GM21737 (cell line): ENCODE data around the gene ATM.

Experiments
- ATAC-seq: cut with Tn5 transposase; IDR thresholded peaks from one replicate; pipeline ENCODE4 v1.9.1; 2021; ENCODE audit warnings: mild to moderate bottlenecking, moderate library complexity; ENCODE audit not compliant: unreplicated experiment

ATM gene

DNA sequence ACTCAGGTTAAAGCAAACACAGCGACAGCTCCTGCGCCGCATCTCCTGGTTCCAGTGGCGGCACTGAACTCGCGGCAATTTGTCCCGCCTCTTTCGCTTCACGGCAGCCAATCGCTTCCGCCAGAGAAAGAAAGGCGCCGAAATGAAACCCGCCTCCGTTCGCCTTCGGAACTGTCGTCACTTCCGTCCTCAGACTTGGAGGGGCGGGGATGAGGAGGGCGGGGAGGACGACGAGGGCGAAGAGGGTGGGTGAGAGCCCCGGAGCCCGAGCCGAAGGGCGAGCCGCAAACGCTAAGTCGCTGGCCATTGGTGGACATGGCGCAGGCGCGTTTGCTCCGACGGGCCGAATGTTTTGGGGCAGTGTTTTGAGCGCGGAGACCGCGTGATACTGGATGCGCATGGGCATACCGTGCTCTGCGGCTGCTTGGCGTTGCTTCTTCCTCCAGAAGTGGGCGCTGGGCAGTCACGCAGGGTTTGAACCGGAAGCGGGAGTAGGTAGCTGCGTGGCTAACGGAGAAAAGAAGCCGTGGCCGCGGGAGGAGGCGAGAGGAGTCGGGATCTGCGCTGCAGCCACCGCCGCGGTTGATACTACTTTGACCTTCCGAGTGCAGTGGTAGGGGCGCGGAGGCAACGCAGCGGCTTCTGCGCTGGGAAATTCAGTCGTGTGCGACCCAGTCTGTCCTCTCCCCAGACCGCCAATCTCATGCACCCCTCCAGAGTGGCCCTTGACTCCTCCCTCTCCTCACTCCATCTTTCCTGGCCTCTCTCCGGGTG lies at the start of gene ATM, which contains the start of gene NPAT:
TSS of gene ATM (plus strand) at position 494 of the 774 bp plus-strand sequence. CDS start 4,558 bp downstream, outside the sequence.
TSS of gene NPAT (minus strand) at position 65 of the 774 bp plus-strand sequence. CDS start 102 bp downstream, outside the sequence.
- ATAC-seq: peak; percentile 85

DNA sequence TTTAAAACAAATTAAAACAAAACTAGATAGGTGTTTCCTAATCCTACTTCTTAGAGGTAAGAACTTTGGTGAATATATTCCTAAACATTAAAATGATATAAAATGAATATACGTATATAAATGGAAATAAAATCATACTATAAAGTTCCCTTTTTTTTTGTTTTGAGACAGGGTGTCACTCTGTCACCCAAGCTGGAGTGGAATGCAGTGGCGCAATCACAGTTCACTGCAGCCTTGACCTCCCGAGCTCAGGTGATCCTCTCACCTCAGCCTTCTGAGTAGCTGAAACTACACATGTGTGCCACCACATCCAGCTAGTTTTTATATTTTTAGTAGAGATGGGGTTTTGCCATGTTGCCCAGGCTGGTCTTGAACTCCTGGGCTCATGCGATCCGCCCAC lies 45.3 kb upstream of the ATM start:
- ATAC-seq: no peak

DNA sequence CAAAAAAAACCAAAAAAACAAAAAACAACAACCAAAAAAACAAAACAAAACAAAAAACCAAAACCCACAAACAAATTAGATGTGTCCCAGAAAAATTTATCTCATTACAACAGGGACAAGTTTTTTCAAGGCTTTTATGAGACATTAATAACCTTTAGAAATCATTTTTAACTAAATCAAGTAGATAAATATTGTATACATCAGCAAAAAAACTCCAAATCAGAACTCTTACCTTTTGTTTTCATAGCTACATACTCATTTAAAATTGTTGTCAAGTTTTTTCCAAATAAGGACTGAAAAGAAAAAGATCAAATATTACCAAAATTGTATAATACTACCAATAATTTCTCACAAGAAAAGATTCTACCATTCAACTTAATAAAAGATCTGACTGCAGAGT lies 29.1 kb upstream of the ATM start:
- no peak for ATAC-seq

- no peak for ATAC-seq
Measured at GRCh38 chr11:108196901-108197300, 26.0 kb upstream of the ATM start.

- no peak for ATAC-seq
Measured at GRCh38 chr11:108197351-108197750, 25.5 kb upstream of the ATM start.

DNA sequence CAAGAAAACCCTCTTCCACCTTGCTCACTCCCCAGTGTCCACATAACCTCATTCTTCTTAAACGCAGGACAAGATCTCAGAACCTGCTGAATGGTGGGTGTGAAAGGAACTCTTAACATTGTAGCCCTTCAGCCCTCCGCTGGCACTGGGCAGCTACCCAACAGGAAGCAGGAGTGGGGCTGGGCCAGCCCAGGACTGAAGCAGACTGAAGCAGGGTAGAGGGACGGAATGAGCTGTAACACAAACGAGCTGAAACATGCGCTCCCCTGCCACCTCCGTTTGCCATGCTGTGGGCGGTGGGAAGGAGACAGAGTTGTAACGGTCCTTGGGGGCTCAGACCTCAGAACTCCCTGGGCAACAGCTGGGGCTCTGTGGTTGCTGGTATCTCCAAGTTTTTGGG lies 24.0 kb upstream of the ATM start:
- ATAC-seq: no peak

GRCh38 chr11:108199446-108200321 lies 23.2 kb upstream of the ATM start:
- peak; percentile 70 for ATAC-seq

GRCh38 chr11:108203075-108203474 lies 19.8 kb upstream of the ATM start:
- ATAC-seq: no peak

DNA sequence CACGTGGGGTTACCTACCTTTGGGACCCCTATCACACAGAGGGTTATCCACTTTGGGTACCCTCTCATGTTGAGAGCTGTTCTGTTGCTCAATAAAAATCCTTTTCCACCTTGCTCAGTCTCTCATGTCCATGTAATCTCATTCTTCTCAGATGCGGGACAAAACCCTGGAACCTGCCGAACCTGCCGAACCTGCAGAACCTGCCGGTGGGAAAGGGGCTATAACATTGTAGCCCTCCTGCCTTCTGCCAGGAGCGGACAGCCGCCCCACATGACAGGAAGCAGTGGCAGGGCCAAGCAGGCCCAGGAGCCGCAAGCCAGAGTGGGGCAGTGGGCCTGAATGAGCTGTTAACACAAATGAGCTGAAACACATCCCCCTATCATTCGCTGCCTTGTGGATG lies 18.5 kb upstream of the ATM start:
- ATAC-seq: no peak

DNA sequence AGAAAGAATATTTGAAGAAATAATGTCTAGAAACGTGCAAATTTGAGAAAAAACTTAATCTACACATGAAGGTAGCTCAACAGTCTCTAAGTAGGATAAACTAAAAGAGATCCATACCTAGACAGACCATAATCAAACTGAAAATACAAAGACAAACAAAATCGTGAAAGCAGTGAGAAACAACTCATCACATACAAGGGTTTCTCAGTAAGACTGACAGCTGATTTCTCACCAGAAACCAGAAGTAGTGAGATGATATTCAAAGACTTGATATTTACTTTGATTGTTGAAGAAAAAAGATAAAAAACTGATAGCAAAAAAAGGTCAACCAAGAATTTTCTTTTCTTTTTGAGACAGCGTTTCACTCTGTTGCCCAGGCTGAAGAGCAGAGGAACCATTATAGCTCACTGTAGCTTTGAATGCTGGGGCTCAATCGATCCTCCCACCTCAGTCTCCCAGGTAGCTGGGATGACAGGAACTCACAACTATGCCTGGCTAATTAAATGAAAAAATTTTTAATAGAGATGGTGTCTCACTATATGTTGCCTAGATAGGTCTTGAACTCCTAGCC lies 17.9 kb upstream of the ATM start:
- ATAC-seq: no peak

DNA sequence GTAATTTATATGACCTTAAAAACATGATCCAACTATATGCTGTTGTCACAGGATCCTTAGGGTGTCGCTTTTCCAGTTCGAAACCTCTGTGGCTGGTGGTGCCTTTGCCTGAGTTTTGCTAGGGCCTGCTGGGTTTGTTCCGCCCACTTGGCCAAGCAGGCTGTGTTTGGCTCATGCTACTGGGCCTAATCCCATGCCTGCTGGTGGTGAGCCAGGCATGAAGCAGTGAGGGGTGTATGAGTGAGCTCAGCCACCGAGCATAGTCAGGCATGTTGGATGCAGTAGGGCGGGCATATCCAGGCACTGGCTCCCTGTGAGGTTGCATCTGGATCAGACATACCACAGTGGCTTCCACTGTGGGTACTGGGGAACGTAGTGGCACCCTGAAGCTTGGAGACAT lies 16.7 kb upstream of the ATM start:
- no peak for ATAC-seq

DNA sequence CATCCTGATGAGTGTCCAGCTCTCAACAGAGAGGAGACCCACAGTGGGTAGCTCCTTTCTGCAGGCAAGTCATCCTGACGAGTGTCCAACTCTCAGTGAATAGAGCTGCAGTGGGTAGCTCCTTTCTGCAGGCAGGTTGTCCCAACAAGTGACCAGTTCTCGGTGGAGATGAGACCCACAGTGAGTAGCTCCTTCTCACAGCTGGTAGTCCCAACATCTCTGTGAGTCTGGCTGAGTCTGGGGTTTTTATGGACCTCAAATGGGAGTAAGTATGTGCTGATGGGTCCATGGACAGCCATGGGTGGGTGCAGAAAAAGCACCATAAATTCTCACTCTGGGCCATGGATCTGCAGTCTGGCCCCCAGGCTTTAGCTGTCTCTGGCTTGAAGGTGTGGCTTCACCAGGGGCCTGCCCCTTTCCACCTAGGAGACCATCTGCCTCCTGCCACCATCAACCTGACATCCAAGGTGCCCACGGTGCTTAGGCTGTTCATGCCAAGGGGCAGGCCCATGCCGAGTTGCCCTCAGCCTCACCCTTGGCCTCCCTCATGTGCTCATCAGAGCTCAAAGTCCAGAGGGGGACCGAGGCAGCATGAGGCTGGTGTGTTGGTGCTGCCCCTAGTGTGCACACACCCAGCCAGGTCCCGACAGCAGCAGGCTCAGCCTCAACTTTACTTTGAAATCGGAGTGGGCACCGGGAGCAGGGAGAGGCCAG lies 15.7 kb upstream of the ATM start:
- no peak for ATAC-seq

DNA sequence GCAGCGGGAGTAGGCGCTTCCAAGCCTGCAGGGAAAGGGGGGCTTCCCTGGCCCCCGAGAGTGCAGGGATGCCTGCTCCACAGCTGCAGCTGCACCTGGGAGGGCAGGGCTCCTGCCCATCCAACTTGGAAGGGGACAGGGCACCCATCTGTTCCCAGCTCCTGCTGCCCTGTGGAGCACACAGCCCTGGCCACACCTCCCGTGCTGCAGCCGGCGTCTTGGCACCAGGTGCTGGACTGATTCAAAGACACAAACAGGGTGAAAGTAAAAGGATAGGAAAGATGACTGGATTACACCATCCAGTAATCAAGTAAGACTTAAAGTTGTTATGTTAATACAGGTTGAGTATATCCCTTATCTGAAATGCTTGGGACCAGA lies 15.2 kb upstream of the ATM start:
- no peak for ATAC-seq

DNA sequence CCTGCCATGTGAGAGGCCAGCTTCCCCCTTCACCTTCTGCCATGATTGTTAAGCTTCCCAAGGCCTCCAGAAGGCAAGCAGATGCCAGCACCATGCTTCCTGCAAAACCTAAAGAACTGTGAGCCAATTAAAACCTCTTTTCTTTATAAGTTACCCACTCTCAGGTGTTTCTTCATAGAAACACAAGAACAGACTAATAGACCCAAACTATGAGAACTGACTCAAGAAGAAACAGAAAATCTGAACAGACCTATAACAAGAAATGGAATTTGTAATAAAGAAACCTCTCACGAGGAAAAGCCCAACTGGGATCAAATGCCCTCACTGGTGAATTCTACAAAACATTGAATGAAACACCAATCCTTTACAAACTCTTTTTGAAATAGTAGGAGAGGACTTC lies 12.4 kb upstream of the ATM start:
- no peak for ATAC-seq

GRCh38 chr11:108213784-108214183 lies 9.1 kb upstream of the ATM start:
- ATAC-seq: no peak

- no peak for ATAC-seq
Measured at GRCh38 chr11:108216988-108217387, 5.9 kb upstream of the ATM start.

DNA sequence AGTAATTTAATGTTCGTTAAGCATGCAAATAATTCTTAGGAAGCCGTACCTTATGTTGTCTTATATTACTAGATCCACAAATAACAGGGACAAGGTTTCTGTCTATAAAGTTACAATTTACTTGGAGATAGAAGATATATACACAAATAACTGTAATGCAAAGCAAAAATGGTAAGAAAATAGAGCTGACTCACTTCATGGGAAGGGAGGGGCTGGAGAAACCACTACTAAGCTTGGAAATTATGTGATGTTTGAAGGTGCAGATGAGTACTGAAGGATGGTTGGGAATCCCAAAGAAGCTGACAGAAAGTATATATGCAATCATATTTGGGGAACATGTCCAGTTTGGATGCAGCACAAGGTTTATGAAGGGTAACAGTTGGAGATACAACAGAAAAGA lies 4.4 kb upstream of the ATM start:
- ATAC-seq: no peak

DNA sequence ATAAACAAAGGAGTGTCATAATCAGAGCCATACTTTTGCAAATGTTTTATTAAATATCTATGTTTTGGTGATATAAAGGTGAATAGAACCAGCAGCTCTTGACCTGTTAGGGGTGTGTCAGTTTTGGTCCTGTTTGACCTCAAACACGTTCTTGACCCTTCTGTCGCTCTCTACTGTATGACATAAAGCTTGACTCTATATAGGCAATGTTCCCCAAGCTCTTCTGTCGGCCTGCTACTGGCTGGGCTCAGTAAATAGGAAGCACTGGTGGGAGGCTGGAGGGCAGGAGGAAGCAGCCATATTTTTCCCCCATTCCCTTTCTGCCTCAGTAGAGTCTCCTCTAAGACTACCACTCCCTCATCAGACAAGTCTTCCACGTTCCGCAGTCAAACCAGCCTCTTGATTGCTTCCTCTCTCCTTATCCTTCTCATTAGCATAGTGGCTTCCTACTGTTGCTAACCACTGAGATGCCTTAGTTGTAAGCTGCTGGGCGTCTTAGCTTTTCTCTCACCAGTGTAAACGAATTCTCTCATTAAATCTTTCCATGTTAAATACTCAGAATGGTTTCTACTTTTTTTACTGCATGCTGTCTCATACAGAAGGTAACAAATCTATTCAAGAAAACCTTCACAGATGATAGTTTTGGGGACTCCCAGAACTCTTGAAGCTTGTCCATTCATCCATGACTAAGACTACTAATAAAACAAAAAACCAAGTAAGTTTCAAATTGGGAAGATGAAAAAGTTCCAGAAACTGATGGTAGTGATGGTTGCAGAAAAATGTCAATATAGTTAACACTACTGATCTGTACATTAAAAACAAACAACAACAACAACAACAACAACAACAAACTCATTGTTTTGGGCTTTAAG lies 3.7 kb upstream of the ATM start:
- ATAC-seq: no peak

GRCh38 chr11:108220721-108221336 lies 2.0 kb upstream of the ATM start:
- no peak for ATAC-seq

DNA sequence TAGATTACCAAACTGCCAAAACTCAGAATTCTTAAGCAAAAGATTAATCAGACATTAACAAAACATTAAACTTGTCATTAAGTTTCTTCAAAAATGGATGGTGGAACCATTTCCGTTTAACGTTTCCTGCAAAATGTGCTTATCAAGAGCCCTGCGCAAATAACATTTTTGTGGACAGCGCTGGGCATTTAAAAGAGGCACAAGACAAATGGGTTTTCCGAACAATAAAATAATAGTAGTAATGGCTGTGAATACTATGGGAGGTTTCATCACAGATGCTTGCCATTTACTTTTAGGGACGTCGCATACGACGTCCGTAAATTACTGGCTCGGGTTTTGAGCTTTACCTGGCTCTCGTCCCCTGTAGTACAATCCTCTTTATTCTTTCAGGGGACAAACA lies 1.5 kb upstream of the ATM start:
- ATAC-seq: no peak
